ENCODE data around the gene ADM5.

ADM5 gene

GRCh38 chr19:49689133-49690078, at the start of gene ADM5:
Gene ADM5 (plus strand): TSS chr19:49689594. CDS start chr19:49689838, 244 bp downstream.
- DNase-seq, result no peak

- DNase-seq, result peak; percentile 100
Observed at GRCh38 chr19:49640113-49640898, 49.1 kb upstream of the ADM5 start, which contains the start of gene RRAS. Gene RRAS (minus strand): TSS chr19:49640143. CDS start chr19:49640098, 45 bp downstream.

GRCh38 chr19:49641688-49642491, 47.5 kb upstream of the ADM5 start, which contains the start of gene SCAF1:
Gene SCAF1 (plus strand): TSS chr19:49642209. CDS start chr19:49645027, 2,818 bp downstream.
- DNase-seq, result peak; percentile 100

GRCh38 chr19:49642492-49643035, 46.8 kb upstream of the ADM5 start:
- no peak for DNase-seq

- no peak for DNase-seq
Observed at GRCh38 chr19:49643466-49643865, 45.9 kb upstream of the ADM5 start.

- DNase-seq, result no peak
Observed at GRCh38 chr19:49645592-49645991, 43.8 kb upstream of the ADM5 start.

- DNase-seq, result no peak
Observed at GRCh38 chr19:49645995-49646394, 43.4 kb upstream of the ADM5 start.

- no peak for DNase-seq
Observed at GRCh38 chr19:49646586-49646985, 42.8 kb upstream of the ADM5 start.

GRCh38 chr19:49651029-49651819, 38.2 kb upstream of the ADM5 start:
- DNase-seq, result no peak

- no peak for DNase-seq
Observed at GRCh38 chr19:49651820-49652550, 37.4 kb upstream of the ADM5 start.

GRCh38 chr19:49652551-49653465, 36.6 kb upstream of the ADM5 start:
- no peak for DNase-seq

GRCh38 chr19:49653466-49653806, 36.0 kb upstream of the ADM5 start:
- DNase-seq, result no peak

GRCh38 chr19:49654581-49654980, 34.8 kb upstream of the ADM5 start:
- DNase-seq, result no peak

GRCh38 chr19:49655570-49656455, 33.6 kb upstream of the ADM5 start:
- no peak for DNase-seq

GRCh38 chr19:49656456-49657109, 32.8 kb upstream of the ADM5 start:
- DNase-seq, result no peak

GRCh38 chr19:49657493-49658138, 31.8 kb upstream of the ADM5 start:
- no peak for DNase-seq

GRCh38 chr19:49658139-49658517, 31.3 kb upstream of the ADM5 start:
- DNase-seq, result no peak

Data from fibroblast of skin of right biceps (primary cell).